Heart right ventricle (tissue), 16 donors: ENCODE data around the gene C5AR2. TPM values are rescaled to one million over a fixed set of nuclear protein-coding genes. Genes with fewer than 3 reads are reported as not detected.

Source experiments
- ATAC-seq, 8 donors: fragments of 200-7000 bp; cut with Tn5 transposase; one replicate each; pipeline ENCODE4 v1.9.1; 2020; ENCODE audit warnings: mild to moderate bottlenecking in 8 of 8, moderate library complexity in 8 of 8, moderate number of reproducible peaks in 1 of 8
- DNase-seq, 2 donors: peaks; one replicate each; pipeline ENCODE4 v3.0.0-alpha.2; 2020
- H3K27ac ChIP-seq, 10 donors: fragments of 200-600 bp; sonication (generic) in 2 of 10; one replicate each; pipeline versions ENCODE4 v1.5.0 to v1.8.0; 2020 to 2022; ENCODE audit warnings: mild to moderate bottlenecking in 3 of 10
- H3K27me3 ChIP-seq, 7 donors: fragments of 200-600 bp; one replicate each; pipeline ENCODE4 v1.8.0; 2021 to 2022; ENCODE audit warnings: mild to moderate bottlenecking in 2 of 7
- H3K36me3 ChIP-seq, 9 donors: fragments of 200-600 bp; sonication (generic) in 1 of 9; one replicate each; pipeline versions ENCODE4 v1.5.0 to v1.8.0; 2020 to 2022; ENCODE audit warnings: mild to moderate bottlenecking in 2 of 9
- H3K4me1 ChIP-seq, 9 donors: fragments of 200-600 bp; sonication (generic) in 1 of 9; one replicate each; pipeline versions ENCODE4 v1.5.0 to v1.8.0; 2020 to 2022; ENCODE audit warnings: mild to moderate bottlenecking in 4 of 9
- H3K4me3 ChIP-seq, 10 donors: fragments of 200-600 bp; sonication (generic) in 2 of 10; one replicate each; pipeline versions ENCODE4 v1.5.0 to v1.8.0; 2020 to 2022; ENCODE audit warnings: mild to moderate bottlenecking in 7 of 10, moderate library complexity in 2 of 10
- H3K9me3 ChIP-seq, 11 donors: fragments of 200-600 bp in 10 of 11; sonication (generic) in 2 of 11; one replicate each; pipeline versions ENCODE4 v1.5.0 to v1.8.0; 2013 to 2022; ENCODE audit warnings: mild to moderate bottlenecking in 2 of 11, control low read depth in 1 of 11, moderate library complexity in 1 of 11
- WGBS, 2 donors: extraction: QIAGEN DNeasy Blood & Tissue Kit; methylation state at CpG; one replicate each; pipeline ENCODE4 v1.1.7; 2013; ENCODE audit warnings: inconsistent platforms in 1 of 2; 5-methylcytosine and 5-hydroxymethylcytosine counted together
- intact Hi-C, 10 donors: fragments of 100-400 bp; cut with DNase I; formaldehyde crosslinking; loops; one replicate each; pipeline versions ENCODE4 v1.11.1 to v1.14.2; 2022
- polyA plus RNA-seq, 2 donors: library from polyadenylated mRNA; stranded (reverse); fragments of 200-250 nt; gene quantifications; one replicate each; pipeline ENCODE4 v1.2.3, GENCODE V29; 2013
- total RNA-seq, 10 donors: library from RNA; stranded (reverse); fragmentation: NEBNext Ultra II Directional in 3 of 10; extraction: Animal tissue kit (Norgen Biotek cat#: 25700) in 3 of 10; gene quantifications; one replicate each; pipeline versions ENCODE4 v1.2.1 to v1.2.4, GENCODE V29; 2021 to 2023
- TF ChIP-seq, protein P1 (sequence below), 9 donors: fragments of 200-600 bp; sonication (generic) in 2 of 9; IDR thresholded peaks; one replicate each; pipeline versions ENCODE4 v1.5.0 to v1.8.0; 2021 to 2022; ENCODE audit warnings: antibody characterized with exemption in 9 of 9, mild to moderate bottlenecking in 5 of 9, moderate library complexity in 1 of 9
- donor health status: Arrhythmogenic right ventricular cardiomyopathy.
- donor health status: ischemic (EF 13 %, LVEDD 7.1; RV severe dilation, severe dysfunction).
- donor health status: healthy with polysubstance abuse.
- donor health status: DM: no; HTN: yes; CAD: no.
- donor health status: DM: no; HTN: no; CAD: no.
- donor health status: ischemic (EF 25% LVEDD 6.9; RV normal size, moderate dysfunction).
- donor health status: ischemic (EF 25% LVEDD 5.7; RV mildly dilated, moderate dysfunction).
- donor health status: healthy.
- donor health status: DM: yes; HTN: yes; CAD: no.
- donor health status: Ischemic cardiomyopathy.
- donor health status: ischemic (EF 35%, LVEDD 5.7; RV mildly dilated, moderate dysfunction).
- donor health status: nonischemic (EF 11% LVEDD 7.7; RV severe dilation, severe dysfunction).
- donor health status: DM: yes; HTN: yes; CAD: no.
- donor health status: PGD.
- donor health status: ischemic (EF 29% LVEDD 5.4; RV normal size, mild dysfunction).
- donor health status: nonischemic (EF 23%, LVEDD 6.1; RV moderate dilation, normal function).

The C5AR2 gene
- total and polyA plus RNA-seq, 12 donors = 0.22 to 2.3 (median 0.54) TPM

DNA sequence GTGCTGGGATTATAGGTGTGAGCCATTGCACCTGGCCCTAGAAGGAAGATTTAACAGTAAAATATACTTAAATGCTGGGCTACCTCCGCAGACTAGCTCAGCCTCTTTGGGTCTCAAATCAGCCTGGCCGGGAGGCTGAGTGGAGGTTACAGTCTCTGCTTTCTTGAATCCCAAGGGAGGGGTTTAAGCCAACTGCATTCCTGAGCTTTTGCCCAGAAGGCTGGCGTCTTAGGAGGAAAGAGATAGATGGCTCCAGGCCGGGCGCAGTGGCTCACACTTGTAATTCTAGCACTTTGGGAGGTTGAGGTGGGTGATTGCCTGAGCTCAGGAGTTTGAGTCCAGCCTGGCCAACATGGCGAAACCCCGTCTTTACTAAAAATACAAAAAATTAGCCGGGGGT, 22.9 kb upstream of the C5AR2 start:
- TF ChIP-seq, protein P1, sequence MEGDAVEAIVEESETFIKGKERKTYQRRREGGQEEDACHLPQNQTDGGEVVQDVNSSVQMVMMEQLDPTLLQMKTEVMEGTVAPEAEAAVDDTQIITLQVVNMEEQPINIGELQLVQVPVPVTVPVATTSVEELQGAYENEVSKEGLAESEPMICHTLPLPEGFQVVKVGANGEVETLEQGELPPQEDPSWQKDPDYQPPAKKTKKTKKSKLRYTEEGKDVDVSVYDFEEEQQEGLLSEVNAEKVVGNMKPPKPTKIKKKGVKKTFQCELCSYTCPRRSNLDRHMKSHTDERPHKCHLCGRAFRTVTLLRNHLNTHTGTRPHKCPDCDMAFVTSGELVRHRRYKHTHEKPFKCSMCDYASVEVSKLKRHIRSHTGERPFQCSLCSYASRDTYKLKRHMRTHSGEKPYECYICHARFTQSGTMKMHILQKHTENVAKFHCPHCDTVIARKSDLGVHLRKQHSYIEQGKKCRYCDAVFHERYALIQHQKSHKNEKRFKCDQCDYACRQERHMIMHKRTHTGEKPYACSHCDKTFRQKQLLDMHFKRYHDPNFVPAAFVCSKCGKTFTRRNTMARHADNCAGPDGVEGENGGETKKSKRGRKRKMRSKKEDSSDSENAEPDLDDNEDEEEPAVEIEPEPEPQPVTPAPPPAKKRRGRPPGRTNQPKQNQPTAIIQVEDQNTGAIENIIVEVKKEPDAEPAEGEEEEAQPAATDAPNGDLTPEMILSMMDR (IDR thresholded peaks at IDR 0.05) = no peak
- Histone ChIP-seq H3K4me1 (peaks cover 0 to 35% (median 0%) of the 10 kb centered on the region in 9 donors), H3K9me3 (no peaks in the 10 kb centered on the region), H3K27me3 (peaks cover 0 to 9% (median 6%) of the 10 kb centered on the region in 7 donors), H3K36me3 (peaks cover 0 to 10% (median 0%) of the 10 kb centered on the region in 9 donors), H3K27ac (peak overlapping the region in 1 of 10 donors; percentile 95), H3K4me3 (peak overlapping the region in 1 of 10 donors; percentile 60)
- intact Hi-C loops = no loop called here
- DNase-seq (no peak), ATAC-seq (no peak)
- WGBS, 2 donors = 58 to 71% methylated on average over 8 of the region's 8 CpGs

DNA sequence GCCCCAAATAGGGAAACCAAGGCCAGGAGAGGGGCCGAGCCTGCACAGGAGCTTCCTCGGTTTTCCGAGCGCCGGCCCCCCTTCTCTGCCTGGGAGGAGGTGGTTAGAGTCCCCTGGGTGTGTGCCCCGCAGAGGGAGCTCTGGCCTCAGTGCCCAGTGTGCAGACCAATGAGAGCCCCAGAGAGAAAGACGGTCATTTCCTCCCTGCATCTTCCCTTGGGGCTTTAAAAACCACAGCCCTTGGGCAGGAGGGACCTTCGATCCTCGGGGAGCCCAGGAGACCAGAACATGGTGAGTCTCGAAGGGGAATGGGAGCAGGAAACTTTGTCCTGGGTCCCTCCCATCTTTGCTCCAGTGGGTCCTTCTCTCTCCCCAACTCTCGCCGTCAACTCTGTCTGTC, 22.4 kb upstream of the C5AR2 start, which contains the start of gene C5AR1:
C5AR1 (plus strand) TSS at position 254 of the 400 bp plus-strand sequence; CDS start at position 289, 35 bp downstream.
- TF ChIP-seq, protein P1 (IDR thresholded peaks at IDR 0.05) = peak in 2 of 9 donors; percentile 5 to 17
- peak; percentile 55 to 81 (median 70) for ATAC-seq
- intact Hi-C loops = no loop called here
- Histone ChIP-seq H3K36me3 (peaks cover 0 to 10% (median 0%) of the 10 kb centered on the region in 9 donors), H3K27ac (peak within 1 kb of the TSS in 6 of 10 donors; percentile 24 to 95 (median 52)), H3K9me3 (no peaks in the 10 kb centered on the region), H3K4me3 (peak within 1 kb of the TSS in 7 of 10 donors; percentile 14 to 60 (median 24)), H3K27me3 (peaks cover 0 to 9% (median 6%) of the 10 kb centered on the region in 7 donors), H3K4me1 (peaks cover 0 to 41% (median 0%) of the 10 kb centered on the region in 9 donors)
- WGBS, 2 donors = 42 to 47% methylated on average over 12 of the region's 12 CpGs
- DNase-seq = peak; percentile 32 to 35

DNA sequence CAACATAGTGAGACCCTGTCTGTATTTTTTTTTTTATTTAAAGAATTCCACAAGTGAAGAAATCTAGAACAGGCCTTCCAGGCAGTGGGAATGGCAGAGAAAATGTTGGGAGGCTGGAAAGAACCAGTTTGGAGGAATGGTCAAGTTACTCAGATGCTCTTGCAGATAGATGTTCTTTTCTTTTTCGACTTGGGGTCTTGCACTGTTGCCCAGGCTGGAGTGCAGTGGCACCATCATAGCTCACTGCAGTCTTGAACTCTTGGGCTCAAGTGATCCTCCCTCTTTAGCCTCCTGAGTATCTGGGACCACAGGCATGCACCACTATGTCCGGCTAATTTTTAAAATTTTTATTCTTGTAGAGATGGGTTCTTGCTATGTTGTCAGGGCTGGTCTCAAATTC, 21.7 kb upstream of the C5AR2 start:
- TF ChIP-seq, protein P1 (IDR thresholded peaks at IDR 0.05) = no peak

DNA sequence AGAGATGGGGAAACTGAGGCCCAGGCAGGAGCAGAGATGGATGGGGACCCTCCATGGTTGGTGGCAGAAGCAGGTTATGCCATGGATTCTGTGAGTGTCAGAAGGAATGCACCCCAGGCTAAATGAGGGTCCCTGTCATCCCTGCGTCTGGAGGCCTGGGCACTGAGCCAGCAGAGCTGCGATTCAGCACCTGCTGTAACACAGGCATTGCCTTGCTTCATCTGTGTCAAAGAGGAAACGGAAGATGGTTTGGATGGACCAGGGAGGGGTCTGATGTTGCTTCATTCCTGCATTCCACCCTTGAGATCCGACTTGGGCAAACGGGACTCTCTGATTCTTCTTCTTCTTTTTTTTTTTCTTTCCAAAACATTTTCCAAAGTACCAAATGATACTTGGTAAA, 21.2 kb upstream of the C5AR2 start:
- intact Hi-C loops = no loop called here
- Histone ChIP-seq H3K4me1 (peaks cover 0 to 46% (median 0%) of the 10 kb centered on the region in 9 donors), H3K27ac (peak overlapping the region in 5 of 10 donors; percentile 39 to 95 (median 53)), H3K4me3 (peak overlapping the region in 7 of 10 donors; percentile 3 to 60 (median 24)), H3K9me3 (no peaks in the 10 kb centered on the region), H3K36me3 (peaks cover 0 to 10% (median 0%) of the 10 kb centered on the region in 9 donors), H3K27me3 (peaks cover 0 to 9% (median 6%) of the 10 kb centered on the region in 7 donors)
- 11 to 21% methylated on average over 5 of the region's 5 CpGs for WGBS, 2 donors
- TF ChIP-seq, protein P1 (IDR thresholded peaks at IDR 0.05) = no peak
- ATAC-seq (peak in 4 of 8 donors; percentile 27 to 45 (median 34)), DNase-seq (peak; percentile 29 to 42)

More for the DNA sequence above, 21.7 kb upstream of the C5AR2 start:
- no peaks in the 10 kb centered on the region for H3K9me3 ChIP-seq
- 79 to 86% methylated on average over 2 of the region's 2 CpGs for WGBS, 2 donors
- ATAC-seq = no peak
- peak overlapping the region in 7 of 10 donors; percentile 14 to 60 (median 24) for H3K4me3 ChIP-seq
- no peak for DNase-seq
- H3K4me1 ChIP-seq = peaks cover 0 to 44% (median 0%) of the 10 kb centered on the region in 9 donors
- peaks cover 0 to 10% (median 0%) of the 10 kb centered on the region in 9 donors for H3K36me3 ChIP-seq
- H3K27me3 ChIP-seq = peaks cover 0 to 9% (median 6%) of the 10 kb centered on the region in 7 donors
- peak overlapping the region in 6 of 10 donors; percentile 24 to 95 (median 52) for H3K27ac ChIP-seq
- intact Hi-C loops = no loop called here
